Hematopoietic multipotent progenitor cell treated with erythropoietin and hydrocortisone succinate and interleukin-3 and kit ligand, for 15 days (in vitro differentiated cells): Measurements from ENCODE around the gene VPS4A.
A peak's percentile ranks its signal among the peaks of the same experiment; 100 is the strongest.
"Not testable (repeated sequence)": the region's sequence is repeated elsewhere in the genome, so short reads cannot be mapped to it uniquely, and the experiment has no call there.

ENCODE experiments used
- DNase-seq: peaks from one replicate; pipeline ENCODE4 v3.0.0-alpha.2; 2015; ENCODE audit warnings: low spot score

Gene VPS4A

GRCh38 chr16:69327585-69328310 lies 16.6 kb downstream of the VPS4A start:
- DNase-seq, result no peak

- DNase-seq, result no peak
Measured at GRCh38 chr16:69328854-69329316, 17.7 kb downstream of the VPS4A start.

GRCh38 chr16:69329369-69330285 lies 18.5 kb downstream of the VPS4A start:
- DNase-seq, result no peak

GRCh38 chr16:69330286-69331109 lies 19.3 kb downstream of the VPS4A start, which contains the start of gene PDF:
Gene PDF, minus strand, starts transcription at chr16:69330588. Its CDS starts 18 bp downstream, at chr16:69330570.
- peak; percentile 87 for DNase-seq

GRCh38 chr16:69334696-69335095 lies 23.5 kb downstream of the VPS4A start:
- DNase-seq, result no peak

- DNase-seq, result no peak
Measured at GRCh38 chr16:69338557-69339288, 27.6 kb downstream of the VPS4A start.

GRCh38 chr16:69339289-69340094 lies 28.3 kb downstream of the VPS4A start, which contains the start of the genes COG8 and NIP7:
Gene COG8, minus strand, starts transcription at chr16:69339564. Its CDS starts 12 bp downstream, at chr16:69339552.
Gene NIP7, plus strand, starts transcription at chr16:69339772. Its CDS starts 58 bp downstream, at chr16:69339830.
- peak; percentile 96 for DNase-seq

- peak; percentile 20 for DNase-seq
Measured at GRCh38 chr16:69340095-69340644, 29.0 kb downstream of the VPS4A start.

GRCh38 chr16:69344171-69344570 lies 33.0 kb downstream of the VPS4A start:
- DNase-seq, result no peak

- DNase-seq, result no peak
Measured at GRCh38 chr16:69345923-69346322, 34.8 kb downstream of the VPS4A start.

- DNase-seq, result peak; percentile 23
Measured at GRCh38 chr16:69346683-69347082, 35.5 kb downstream of the VPS4A start.

- DNase-seq, result no peak
Measured at GRCh38 chr16:69348222-69348621, 37.1 kb downstream of the VPS4A start.

- DNase-seq, result no peak
Measured at GRCh38 chr16:69349536-69349935, 38.4 kb downstream of the VPS4A start.

- no peak for DNase-seq
Measured at GRCh38 chr16:69350536-69351133, 39.5 kb downstream of the VPS4A start.

- no peak for DNase-seq
Measured at GRCh38 chr16:69351309-69352027, 40.3 kb downstream of the VPS4A start, which contains the start of gene TMED6. Gene TMED6, minus strand, starts transcription at chr16:69351786. Its CDS starts 33 bp downstream, at chr16:69351753.

- DNase-seq, result not testable (repeated sequence)
Measured at GRCh38 chr16:69360070-69360469, 48.9 kb downstream of the VPS4A start.

- no peak for DNase-seq
Measured at GRCh38 chr16:69363281-69363717, 52.1 kb downstream of the VPS4A start.

- DNase-seq, result no peak
Measured at GRCh38 chr16:69364088-69364487, 52.9 kb downstream of the VPS4A start.

- no peak for DNase-seq
Measured at GRCh38 chr16:69365901-69366300, 54.8 kb downstream of the VPS4A start.
